D721Med (cell line): ENCODE measurements around the gene IMMP2L.

ENCODE experiments used
- DNase-seq: peaks from one replicate; pipeline ENCODE4 v3.0.0; 2011; ENCODE audit warnings: low spot score; ENCODE audit not compliant: insufficient read length
- FAIRE-seq: peaks from 2 replicates; lab custom pipeline; 2011; peaks lifted over from hg19 to GRCh38; lab: Jason Lieb, UNC
- CTCF ChIP-seq: IDR thresholded peaks from 2 replicates; pipeline ENCODE4 v1.5.1; 2012; ENCODE audit warnings: mild to moderate bottlenecking, control low read depth; ENCODE audit not compliant: insufficient read depth; ENCODE audit errors: missing control alignments

IMMP2L gene

GRCh38 chr7:111140091-111140865 lies 422.0 kb downstream of the IMMP2L start:
- TF ChIP-seq CTCF, result no peak
- DNase-seq, result no peak
- FAIRE-seq, result no peak

GRCh38 chr7:111138586-111138985 lies 423.7 kb downstream of the IMMP2L start:
- FAIRE-seq (no peak), DNase-seq (no peak)
- no peak for TF ChIP-seq CTCF

- no peak for FAIRE-seq
- DNase-seq, result no peak
- TF ChIP-seq CTCF, result no peak
Observed at GRCh38 chr7:111138193-111138569, 424.1 kb downstream of the IMMP2L start.

- no peak for FAIRE-seq
- no peak for DNase-seq
- TF ChIP-seq CTCF, result no peak
Observed at GRCh38 chr7:111137296-111138192, 424.7 kb downstream of the IMMP2L start.

- TF ChIP-seq CTCF, result no peak
- DNase-seq, result no peak
- no peak for FAIRE-seq
Observed at GRCh38 chr7:111132833-111133232, 429.5 kb downstream of the IMMP2L start.

GRCh38 chr7:111129435-111129834 lies 432.9 kb downstream of the IMMP2L start:
- TF ChIP-seq CTCF, result no peak
- no peak for FAIRE-seq
- no peak for DNase-seq
